AG10803 (cell line): Measurements from ENCODE around the gene USP51.
"Not testable (repeated sequence)": the region's sequence is repeated elsewhere in the genome, so short reads cannot be mapped to it uniquely, and the experiment has no call there.

ENCODE experiments used
- DNase-seq: peaks from one replicate; pipeline ENCODE4 v3.0.0; 2010; ENCODE audit warnings: low read depth
- H3K4me3 ChIP-seq: 2 replicates; pipeline ENCODE4 v1.5.1; 2011; ENCODE audit warnings: mild to moderate bottlenecking, low read length, control low read depth
- TF ChIP-seq, protein P1 (sequence below): conservative IDR thresholded peaks from 2 replicates; pipeline ENCODE4 v1.5.1; 2011; ENCODE audit warnings: mild to moderate bottlenecking, low read length, control low read depth, inconsistent platforms

The USP51 gene

DNA sequence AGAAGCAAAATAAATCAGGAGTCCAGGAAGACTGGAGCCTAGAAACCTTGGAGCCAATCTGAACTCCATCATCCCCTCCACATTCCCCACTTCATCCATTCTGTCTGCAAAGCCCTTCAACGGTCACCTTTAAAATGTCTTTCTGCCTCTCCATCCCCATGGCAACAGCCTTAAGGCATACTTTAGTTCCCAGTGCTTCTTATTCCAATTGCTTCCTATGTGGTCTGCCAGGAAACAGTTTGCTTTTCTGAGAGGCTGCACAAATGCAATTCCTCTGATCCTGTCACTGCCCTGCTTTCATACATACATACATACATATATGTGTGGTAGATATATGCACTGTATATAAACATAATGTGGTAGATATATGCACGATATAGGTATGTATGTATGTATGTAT lies 38.5 kb downstream of the USP51 start:
- H3K4me3 ChIP-seq, result peak overlapping the region; percentile 77; the same call in 1 of the 2 replicates
- no peak for DNase-seq
- TF ChIP-seq, protein P1, sequence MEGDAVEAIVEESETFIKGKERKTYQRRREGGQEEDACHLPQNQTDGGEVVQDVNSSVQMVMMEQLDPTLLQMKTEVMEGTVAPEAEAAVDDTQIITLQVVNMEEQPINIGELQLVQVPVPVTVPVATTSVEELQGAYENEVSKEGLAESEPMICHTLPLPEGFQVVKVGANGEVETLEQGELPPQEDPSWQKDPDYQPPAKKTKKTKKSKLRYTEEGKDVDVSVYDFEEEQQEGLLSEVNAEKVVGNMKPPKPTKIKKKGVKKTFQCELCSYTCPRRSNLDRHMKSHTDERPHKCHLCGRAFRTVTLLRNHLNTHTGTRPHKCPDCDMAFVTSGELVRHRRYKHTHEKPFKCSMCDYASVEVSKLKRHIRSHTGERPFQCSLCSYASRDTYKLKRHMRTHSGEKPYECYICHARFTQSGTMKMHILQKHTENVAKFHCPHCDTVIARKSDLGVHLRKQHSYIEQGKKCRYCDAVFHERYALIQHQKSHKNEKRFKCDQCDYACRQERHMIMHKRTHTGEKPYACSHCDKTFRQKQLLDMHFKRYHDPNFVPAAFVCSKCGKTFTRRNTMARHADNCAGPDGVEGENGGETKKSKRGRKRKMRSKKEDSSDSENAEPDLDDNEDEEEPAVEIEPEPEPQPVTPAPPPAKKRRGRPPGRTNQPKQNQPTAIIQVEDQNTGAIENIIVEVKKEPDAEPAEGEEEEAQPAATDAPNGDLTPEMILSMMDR, result no peak

DNA sequence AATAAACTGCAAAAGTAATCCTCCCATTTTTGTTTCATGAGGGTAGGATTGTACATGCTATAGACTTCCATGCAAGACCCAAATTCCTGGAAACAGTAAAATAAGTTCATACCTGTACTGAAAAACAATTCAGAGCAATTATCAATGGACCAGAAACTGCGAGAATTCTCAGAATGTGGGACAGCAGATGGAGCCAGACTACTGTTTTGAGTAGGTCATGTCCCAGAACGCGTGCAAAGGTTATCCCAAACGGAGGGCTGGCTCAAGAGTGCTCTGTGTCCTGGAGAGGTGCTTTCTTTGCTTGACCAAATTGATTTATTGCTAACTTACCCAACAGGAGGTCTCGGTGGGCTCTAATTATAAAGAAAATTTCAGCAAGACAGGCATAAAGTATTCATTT lies 39.4 kb downstream of the USP51 start:
- peak; percentile 4 for DNase-seq
- H3K4me3 ChIP-seq, result no peak overlapping the region
- TF ChIP-seq, protein P1, result peak; percentile 32

DNA sequence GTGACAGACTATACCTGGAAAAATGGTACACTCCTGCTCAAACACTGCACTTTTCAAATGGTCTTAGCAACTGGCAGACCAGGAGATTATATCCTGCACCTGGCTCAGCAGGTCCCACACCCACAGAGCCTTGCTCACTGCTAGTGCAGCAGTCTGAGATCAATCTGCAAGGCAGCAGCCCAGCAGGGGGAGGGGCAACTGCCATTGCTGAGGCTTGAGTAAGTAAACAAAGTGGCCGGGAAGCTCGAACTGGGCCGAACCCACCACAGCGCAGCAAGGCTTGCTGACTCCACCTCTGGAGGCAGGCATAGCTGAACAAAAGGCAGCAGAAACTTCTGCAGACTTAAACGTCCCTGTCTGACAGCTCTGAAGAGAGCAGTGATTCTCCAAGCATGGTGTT lies 46.2 kb downstream of the USP51 start:
- DNase-seq, H3K4me3 ChIP-seq: not testable (repeated sequence)
